PC-3 (cell line): ENCODE measurements around the gene DOC2B.

Source experiments
- EZH2 ChIP-seq: fragments of 300-600 bp; sonication (generic); IDR thresholded peaks from one replicate; pipeline ENCODE4 v1.6.1; 2017; ENCODE audit warnings: antibody characterized with exemption, mild to moderate bottlenecking, low read length; ENCODE audit not compliant: unreplicated experiment
- EZH2phosphoT487 ChIP-seq: fragments of 300-600 bp; sonication (generic); IDR thresholded peaks from 2 replicates; pipeline ENCODE4 v1.6.1; 2018; ENCODE audit warnings: mild to moderate bottlenecking, antibody characterized with exemption, low read length, borderline replicate concordance
- TF ChIP-seq, protein P1 (sequence below): fragments of 300-600 bp; sonication (generic); conservative IDR thresholded peaks from 2 replicates; pipeline ENCODE4 v1.5.1; 2017; ENCODE audit warnings: antibody characterized with exemption, low read depth, mild to moderate bottlenecking, low read length

DNA sequence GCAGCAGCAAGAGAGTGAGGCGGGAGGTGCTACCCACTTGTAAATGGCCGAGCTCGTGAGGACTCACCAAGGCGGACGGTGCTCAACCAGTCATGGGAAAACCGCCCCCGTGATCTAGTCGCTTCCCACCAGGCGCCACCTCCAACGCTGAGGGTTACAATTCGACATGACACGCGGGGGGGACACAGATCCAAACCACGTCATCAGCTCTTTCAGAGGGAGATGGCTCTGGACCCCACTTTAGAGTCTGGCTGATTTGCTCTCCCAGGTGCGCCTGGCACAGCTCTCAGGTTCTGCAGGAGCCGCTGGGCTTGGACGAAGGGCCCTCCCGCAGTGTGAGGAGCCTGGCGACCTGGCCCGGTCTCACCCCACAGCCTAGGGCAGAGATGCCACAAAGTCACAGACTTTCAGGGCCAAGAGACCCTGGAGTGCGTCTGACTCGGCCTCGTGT is 21.1 kb upstream of the DOC2B start:
- TF ChIP-seq, protein P1, sequence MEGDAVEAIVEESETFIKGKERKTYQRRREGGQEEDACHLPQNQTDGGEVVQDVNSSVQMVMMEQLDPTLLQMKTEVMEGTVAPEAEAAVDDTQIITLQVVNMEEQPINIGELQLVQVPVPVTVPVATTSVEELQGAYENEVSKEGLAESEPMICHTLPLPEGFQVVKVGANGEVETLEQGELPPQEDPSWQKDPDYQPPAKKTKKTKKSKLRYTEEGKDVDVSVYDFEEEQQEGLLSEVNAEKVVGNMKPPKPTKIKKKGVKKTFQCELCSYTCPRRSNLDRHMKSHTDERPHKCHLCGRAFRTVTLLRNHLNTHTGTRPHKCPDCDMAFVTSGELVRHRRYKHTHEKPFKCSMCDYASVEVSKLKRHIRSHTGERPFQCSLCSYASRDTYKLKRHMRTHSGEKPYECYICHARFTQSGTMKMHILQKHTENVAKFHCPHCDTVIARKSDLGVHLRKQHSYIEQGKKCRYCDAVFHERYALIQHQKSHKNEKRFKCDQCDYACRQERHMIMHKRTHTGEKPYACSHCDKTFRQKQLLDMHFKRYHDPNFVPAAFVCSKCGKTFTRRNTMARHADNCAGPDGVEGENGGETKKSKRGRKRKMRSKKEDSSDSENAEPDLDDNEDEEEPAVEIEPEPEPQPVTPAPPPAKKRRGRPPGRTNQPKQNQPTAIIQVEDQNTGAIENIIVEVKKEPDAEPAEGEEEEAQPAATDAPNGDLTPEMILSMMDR, result no peak
- TF ChIP-seq EZH2 (no peak), EZH2phosphoT487 (no peak)
